Neural progenitor cell (in vitro differentiated cells): Measurements from ENCODE around the gene ABLIM2.

Experiments used
- CTCF ChIP-seq: fragments of 200-600 bp; sonication (generic); IDR thresholded peaks from 2 replicates; pipeline ENCODE4 v1.5.1; 2017; ENCODE audit warnings: antibody characterized with exemption, mild to moderate bottlenecking
- EZH2phosphoT487 ChIP-seq: fragments of 200-600 bp; sonication (generic); IDR thresholded peaks from 2 replicates; pipeline ENCODE4 v1.6.1; 2017; ENCODE audit warnings: antibody characterized with exemption

DNA sequence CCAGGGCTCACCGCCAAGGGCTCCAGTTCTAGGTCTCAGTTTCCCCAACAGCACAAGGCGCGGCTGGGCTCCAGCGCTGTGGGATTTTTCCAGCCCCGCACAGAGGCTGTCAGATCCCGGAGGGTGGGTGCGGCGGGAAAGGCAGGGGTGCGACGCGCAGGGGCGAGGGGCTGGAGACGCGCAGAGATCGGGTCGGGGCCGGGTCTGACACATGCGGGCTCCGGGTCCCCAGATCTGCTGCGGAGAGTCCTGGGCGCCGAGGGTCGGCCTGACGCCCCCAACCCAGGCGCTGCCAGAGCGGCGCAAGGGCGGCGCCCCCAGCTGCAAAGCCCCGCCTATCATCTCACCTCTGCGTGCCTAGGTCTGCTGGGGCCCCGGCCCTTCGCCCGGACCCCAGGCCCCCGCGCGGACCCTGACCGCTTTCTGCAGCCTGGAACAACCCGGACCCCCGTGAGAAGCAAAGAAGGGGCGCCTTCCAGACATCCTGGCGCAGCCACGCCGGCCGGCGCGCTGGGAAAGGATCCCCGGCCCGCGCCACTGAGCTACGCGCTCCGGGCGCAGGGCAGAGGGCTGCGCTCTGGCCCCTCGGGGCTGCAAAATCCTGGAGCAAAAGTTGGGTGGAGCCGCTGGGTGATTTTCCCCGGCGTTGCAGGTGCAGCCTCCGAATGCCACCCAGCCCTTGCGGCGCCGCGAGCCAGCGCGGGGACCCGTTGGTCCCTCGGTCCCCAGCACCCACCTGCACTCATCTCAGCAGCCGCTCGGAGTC lies 486 bp downstream of the ABLIM2 start:
- TF ChIP-seq CTCF (no peak), EZH2phosphoT487 (peak; percentile 94)
